ENCODE results near the gene SLC4A1.

SLC4A1 gene

DNA sequence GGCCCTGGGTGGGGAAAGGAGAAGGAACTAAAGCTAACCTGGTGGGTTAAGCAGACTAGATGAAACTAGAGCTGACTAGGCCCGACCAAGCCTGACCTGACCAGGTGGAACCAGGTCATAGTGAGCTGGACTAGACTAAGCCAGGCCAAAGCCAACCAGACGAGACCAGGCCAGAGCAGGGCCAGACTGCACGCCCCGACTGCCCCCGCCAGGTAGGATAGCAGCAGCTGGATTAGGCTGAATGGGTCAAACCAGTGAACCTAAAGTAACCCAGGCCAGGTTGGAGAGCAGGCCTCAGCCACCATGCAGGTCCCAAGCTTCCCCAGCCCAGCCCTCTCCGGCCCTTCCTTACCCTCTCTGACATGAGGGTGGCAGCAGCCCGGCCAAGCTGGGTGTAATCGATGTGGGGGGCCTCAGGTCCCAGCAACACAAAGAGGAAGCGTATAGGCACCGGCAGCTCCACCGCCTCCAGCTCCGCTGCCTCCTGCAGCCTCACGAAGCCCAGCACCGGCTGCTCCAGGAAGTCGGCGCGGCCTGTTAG is 9.1 kb downstream of the SLC4A1 start:
- no peak for DNase-seq (ENCODE audit: low read depth)
- H3K4me3 ChIP-seq (replicated peaks; ENCODE audit: low read depth, low read length) = no peak overlapping the region
- TF ChIP-seq, protein P1, sequence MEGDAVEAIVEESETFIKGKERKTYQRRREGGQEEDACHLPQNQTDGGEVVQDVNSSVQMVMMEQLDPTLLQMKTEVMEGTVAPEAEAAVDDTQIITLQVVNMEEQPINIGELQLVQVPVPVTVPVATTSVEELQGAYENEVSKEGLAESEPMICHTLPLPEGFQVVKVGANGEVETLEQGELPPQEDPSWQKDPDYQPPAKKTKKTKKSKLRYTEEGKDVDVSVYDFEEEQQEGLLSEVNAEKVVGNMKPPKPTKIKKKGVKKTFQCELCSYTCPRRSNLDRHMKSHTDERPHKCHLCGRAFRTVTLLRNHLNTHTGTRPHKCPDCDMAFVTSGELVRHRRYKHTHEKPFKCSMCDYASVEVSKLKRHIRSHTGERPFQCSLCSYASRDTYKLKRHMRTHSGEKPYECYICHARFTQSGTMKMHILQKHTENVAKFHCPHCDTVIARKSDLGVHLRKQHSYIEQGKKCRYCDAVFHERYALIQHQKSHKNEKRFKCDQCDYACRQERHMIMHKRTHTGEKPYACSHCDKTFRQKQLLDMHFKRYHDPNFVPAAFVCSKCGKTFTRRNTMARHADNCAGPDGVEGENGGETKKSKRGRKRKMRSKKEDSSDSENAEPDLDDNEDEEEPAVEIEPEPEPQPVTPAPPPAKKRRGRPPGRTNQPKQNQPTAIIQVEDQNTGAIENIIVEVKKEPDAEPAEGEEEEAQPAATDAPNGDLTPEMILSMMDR (IDR thresholded peaks at IDR 0.05; ENCODE audit: low read length, missing control alignments) = no peak

DNA sequence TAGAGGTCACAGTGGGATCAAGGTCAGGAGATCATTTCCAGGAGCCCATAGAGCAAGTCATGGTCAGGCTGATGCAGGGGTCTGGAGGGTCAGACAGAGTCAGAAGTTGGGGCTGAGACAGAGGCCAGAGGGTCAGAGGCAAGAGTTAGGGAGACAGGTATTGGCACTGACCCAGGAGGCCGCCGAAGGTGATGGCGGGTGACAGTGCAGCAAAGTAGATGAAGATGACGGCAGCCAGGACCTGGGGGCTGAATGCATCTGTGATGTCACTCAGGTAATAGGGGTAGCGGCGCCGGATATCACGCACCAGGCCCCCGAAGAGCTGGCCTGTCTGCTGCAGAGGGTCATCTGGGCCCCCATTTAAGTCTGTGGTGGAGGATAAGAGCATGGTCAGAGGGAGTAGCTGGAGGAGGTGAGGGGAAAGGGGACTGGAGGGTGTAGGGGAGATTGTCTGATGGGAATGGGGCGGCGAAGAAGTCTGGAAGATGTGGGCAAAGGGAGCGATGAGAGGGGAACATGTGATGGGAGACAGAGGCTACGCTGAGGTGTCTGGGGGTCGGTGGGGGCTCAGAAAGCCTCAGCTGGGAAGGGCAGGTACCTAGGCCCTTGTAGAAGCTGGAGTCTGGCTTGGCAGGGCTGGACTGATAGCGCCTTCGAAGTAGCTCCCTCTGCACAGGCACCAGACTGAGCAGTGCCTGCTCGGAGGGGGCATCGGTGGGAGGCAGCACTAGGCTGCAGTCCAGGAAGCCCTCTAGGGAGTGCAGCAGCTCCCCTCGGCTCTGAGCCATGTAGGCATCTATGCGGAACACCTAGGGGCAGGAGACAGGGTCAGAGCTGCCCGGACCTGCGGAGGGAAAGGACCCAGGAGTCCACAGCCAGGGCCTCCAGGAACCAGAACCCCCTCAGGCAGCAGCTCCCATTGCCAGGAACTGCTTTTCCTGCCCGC is 9.8 kb downstream of the SLC4A1 start:
- no peak overlapping the region for H3K4me3 ChIP-seq (replicated peaks; ENCODE audit: low read depth, low read length)
- DNase-seq (ENCODE audit: low read depth) = no peak
- TF ChIP-seq, protein P1 (IDR thresholded peaks at IDR 0.05; ENCODE audit: low read length, missing control alignments) = no peak

DNA sequence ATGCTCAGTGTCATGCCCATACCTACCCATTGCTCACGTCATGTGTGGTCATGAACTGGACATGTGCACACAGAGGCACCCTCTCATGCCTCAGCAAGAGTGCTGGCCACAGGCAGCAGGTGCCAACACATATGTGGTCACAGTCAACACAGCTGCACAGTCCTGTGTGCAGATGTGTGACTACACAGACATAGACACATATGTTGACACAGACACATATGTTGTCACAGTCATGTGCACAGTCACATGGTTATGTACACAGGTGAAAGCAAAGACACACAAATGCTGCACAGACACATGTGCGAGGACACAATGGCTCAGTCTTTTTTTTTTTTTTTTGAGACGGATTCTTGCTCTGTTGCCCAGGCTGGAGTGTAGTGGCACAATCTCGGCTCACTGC is 11.3 kb downstream of the SLC4A1 start:
- TF ChIP-seq, protein P1 (IDR thresholded peaks at IDR 0.05; ENCODE audit: low read length, missing control alignments) = no peak
- DNase-seq (ENCODE audit: low read depth) = no peak
- no peak overlapping the region for H3K4me3 ChIP-seq (replicated peaks; ENCODE audit: low read depth, low read length)

DNA sequence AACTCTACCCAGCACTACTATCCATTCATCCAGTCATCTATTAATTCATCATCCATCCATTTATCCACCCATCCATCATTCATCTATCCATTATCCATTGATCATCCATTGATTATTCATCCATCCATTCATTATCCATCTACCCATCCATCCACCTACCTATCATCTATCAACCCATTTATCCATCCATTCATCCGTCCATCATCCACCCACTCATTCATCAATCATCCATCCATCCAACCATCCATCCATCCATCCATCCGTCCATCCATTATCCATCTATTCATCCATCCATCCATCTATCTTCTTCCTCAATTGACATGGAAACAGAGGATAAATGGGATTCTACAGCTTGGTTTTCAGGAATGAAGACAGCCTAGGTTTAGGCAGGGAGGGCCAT is 12.0 kb downstream of the SLC4A1 start:
- H3K4me3 ChIP-seq (replicated peaks; ENCODE audit: low read depth, low read length) = no peak overlapping the region
- no peak for DNase-seq (ENCODE audit: low read depth)
- TF ChIP-seq, protein P1 (IDR thresholded peaks at IDR 0.05; ENCODE audit: low read length, missing control alignments) = no peak

- TF ChIP-seq, protein P1 (IDR thresholded peaks at IDR 0.05; ENCODE audit: low read length, missing control alignments) = no peak
- H3K4me3 ChIP-seq (replicated peaks; ENCODE audit: low read depth, low read length) = no peak overlapping the region
- no peak for DNase-seq (ENCODE audit: low read depth)
Observed at GRCh38 chr17:44254361-44255095, 13.4 kb downstream of the SLC4A1 start.

- DNase-seq (ENCODE audit: low read depth) = no peak
- no peak overlapping the region for H3K4me3 ChIP-seq (replicated peaks; ENCODE audit: low read depth, low read length)
- TF ChIP-seq, protein P1 (IDR thresholded peaks at IDR 0.05; ENCODE audit: low read length, missing control alignments) = no peak
Observed at GRCh38 chr17:44253006-44253405, 14.9 kb downstream of the SLC4A1 start.
